ENCODE data around the gene DCTPP1. TPM values are rescaled to one million over a fixed set of nuclear protein-coding genes. Genes with fewer than 3 reads are reported as not detected.

The DCTPP1 gene
- total RNA-seq, 1 experiment from 2014 or later: 64.1 TPM

- H3K9ac ChIP-seq (ENCODE audit: low read length): no peak overlapping the region
- POLR2A ChIA-PET (ENCODE audit: unreplicated experiment): interaction anchor here (0.6 kb wide), 1 partner anchor 56 kb away, joined by 19 read pairs; no protein-coding TSS in a partner anchor
- peaks cover 13% of the 10 kb centered on the region for H3K4me1 ChIP-seq (ENCODE audit: insufficient read depth, low read length)
- DNase-seq (peak; percentile 85), ATAC-seq (peak; percentile 66)
- H3K9me3 ChIP-seq (ENCODE audit: low read length): no peaks in the 10 kb centered on the region
- intact Hi-C loops (cut with micrococcal nuclease): loop anchor here (5.0 kb wide), 1 partner anchor 42 kb away; no protein-coding TSS in a partner anchor
- H3K79me2 ChIP-seq (ENCODE audit: low read length): 0 out of 2 replicates have a peak, but pooled peaks cover 6% of the 10 kb centered on the region
- H3K4me3 ChIP-seq (ENCODE audit: low read length): no peak overlapping the region; the same call in 1 of the 2 replicates
- TF ChIP-seq CTCF (conservative IDR thresholded peaks at IDR 0.05; ENCODE audit: low read depth, low read length): peak; percentile 80
- TF ChIP-seq EZH2 (IDR thresholded peaks at IDR 0.05; ENCODE audit: low read length, unreplicated experiment): no peak
- BruUV-seq (replicated peaks): no TSS peak
- H3K27ac ChIP-seq (ENCODE audit: low read length): no peak overlapping the region
- CTCF ChIA-PET: interaction anchor here (0.6 to 1.1 kb wide), 6 partner anchors 8 to 68 kb away, joined by 3 to 8 read pairs (median 6); partner anchors contain the start of genes DCTPP1, TBC1D10B and ZNF48
- no peaks in the 10 kb centered on the region for H3K9me2 ChIP-seq (replicated peaks; ENCODE audit: low read length)
- no peaks in the 10 kb centered on the region for H3K27me3 ChIP-seq (ENCODE audit: low read length)
- H3K4me2 ChIP-seq (ENCODE audit: low read length): peak overlapping the region; percentile 51
- H3K36me3 ChIP-seq (ENCODE audit: low read depth, low read length): no peaks in the 10 kb centered on the region
- no peaks in the 10 kb centered on the region for H3F3A ChIP-seq (ENCODE audit: low read length, unreplicated experiment)
- no peak overlapping the region for H2AFZ ChIP-seq (ENCODE audit: low read length)
- no peaks in the 10 kb centered on the region for H4K20me1 ChIP-seq (ENCODE audit: low read length)
These were observed 20.4 kb downstream of the DCTPP1 start for GRCh38 chr16:30409125-30410060.

- DNase-seq (no peak), ATAC-seq (no peak)
- H3K4me1 ChIP-seq (ENCODE audit: insufficient read depth, low read length): peaks cover 13% of the 10 kb centered on the region
- intact Hi-C loops (cut with micrococcal nuclease): loop anchor here (5.0 kb wide), 1 partner anchor 41 kb away; no protein-coding TSS in a partner anchor
- no peaks in the 10 kb centered on the region for H3K36me3 ChIP-seq (ENCODE audit: low read depth, low read length)
- H3K4me3 ChIP-seq (ENCODE audit: low read length): peak overlapping the region; percentile 81
- TF ChIP-seq EZH2phosphoT487 (IDR thresholded peaks at IDR 0.05; ENCODE audit: borderline replicate concordance, low read length) (no peak), EZH2 (IDR thresholded peaks at IDR 0.05; ENCODE audit: low read length, unreplicated experiment) (no peak), CTCF (conservative IDR thresholded peaks at IDR 0.05; ENCODE audit: low read depth, low read length) (no peak)
- H3K9ac ChIP-seq (ENCODE audit: low read length): peak overlapping the region; percentile 68
- peak overlapping the region; percentile 94 for H3K4me2 ChIP-seq (ENCODE audit: low read length)
- 0 out of 2 replicates have a peak, but pooled peaks cover 6% of the 10 kb centered on the region for H3K79me2 ChIP-seq (ENCODE audit: low read length)
- no peaks in the 10 kb centered on the region for H3K9me3 ChIP-seq (ENCODE audit: low read length)
- POLR2A ChIA-PET (ENCODE audit: unreplicated experiment): interaction anchor here (0.6 kb wide), 1 partner anchor 22 kb away, joined by 5 read pairs; the partner anchor contains the start of gene DCTPP1
- CTCF ChIA-PET: interaction anchor here (0.5 to 1.1 kb wide), 2 partner anchors 22 to 66 kb away, joined by 3 to 4 read pairs; partner anchors contain the start of gene DCTPP1
- BruUV-seq (replicated peaks): TSS peak; percentile 47
- 0 out of 2 replicates have a peak overlapping the region, but pooled peaks have one; percentile 25 for H3K27ac ChIP-seq (ENCODE audit: low read length)
- no peaks in the 10 kb centered on the region for H4K20me1 ChIP-seq (ENCODE audit: low read length)
- H3K9me2 ChIP-seq (replicated peaks; ENCODE audit: low read length): no peaks in the 10 kb centered on the region
- peak overlapping the region; percentile 80; the same call in 1 of the 2 replicates for H2AFZ ChIP-seq (ENCODE audit: low read length)
- H3K27me3 ChIP-seq (ENCODE audit: low read length): no peaks in the 10 kb centered on the region
- H3F3A ChIP-seq (ENCODE audit: low read length, unreplicated experiment): no peaks in the 10 kb centered on the region
These were observed 21.9 kb downstream of the DCTPP1 start for GRCh38 chr16:30407804-30408534.
